SU-DHL-6 (cell line): ENCODE data around the gene CLDN8.

Experiments
- H2AFZ ChIP-seq: fragments of 200-600 bp; sonication (generic); 2 replicates; pipeline ENCODE4 v1.6.1; 2014; ENCODE audit warnings: low read depth, mild to moderate bottlenecking, moderate library complexity, mixed read lengths, antibody characterized with exemption, low read length; ENCODE audit not compliant: severe bottlenecking
- H3F3A ChIP-seq: fragments of 200-600 bp; shearing (Covaris generic); 2 replicates; pipeline ENCODE4 v1.6.0; 2016; ENCODE audit warnings: antibody characterized with exemption, mild to moderate bottlenecking; ENCODE audit not compliant: insufficient read depth
- H3K27ac ChIP-seq: fragments of 200-600 bp; sonication (generic); 2 replicates; pipeline ENCODE4 v1.5.1; 2016; ENCODE audit warnings: low read depth, mild to moderate bottlenecking, low read length, moderate library complexity, mixed read lengths
- H3K27me3 ChIP-seq: fragments of 200-600 bp; sonication (generic), shearing (Covaris generic); 2 replicates; pipeline ENCODE4 v1.6.0; 2014; ENCODE audit warnings: mild to moderate bottlenecking, low read length
- H3K36me3 ChIP-seq: fragments of 200-600 bp; sonication (generic); 2 replicates; pipeline ENCODE4 v1.6.1; 2014; ENCODE audit warnings: mild to moderate bottlenecking, low read length, mixed read lengths
- H3K4me2 ChIP-seq: fragments of 300-600, 200-600 bp; shearing (Covaris generic), sonication (generic); 2 replicates; pipeline ENCODE4 v1.6.0; 2014; ENCODE audit warnings: low read length, low read depth, mild to moderate bottlenecking; ENCODE audit not compliant: poor library complexity, severe bottlenecking
- H3K4me3 ChIP-seq: fragments of 200-600 bp; sonication (generic); 2 replicates; pipeline ENCODE4 v1.5.1; 2014; ENCODE audit warnings: antibody characterized with exemption, low read length, mild to moderate bottlenecking, mixed read lengths; ENCODE audit not compliant: insufficient read depth, poor library complexity, severe bottlenecking
- H3K79me2 ChIP-seq: fragments of 200-600 bp; sonication (generic); 2 replicates; pipeline ENCODE4 v1.6.1; 2014; ENCODE audit warnings: mild to moderate bottlenecking, low read length, moderate library complexity; ENCODE audit not compliant: insufficient read depth
- H3K9ac ChIP-seq: fragments of 200-600 bp; sonication (generic); 2 replicates; pipeline ENCODE4 v1.7.0; 2014; ENCODE audit warnings: mild to moderate bottlenecking, low read length
- H3K9me2 ChIP-seq: fragments of 200-600 bp; sonication (generic); replicated peaks from 2 replicates; pipeline ENCODE4 v1.6.1; 2014; ENCODE audit warnings: low read length; ENCODE audit not compliant: insufficient read depth
- H3K9me3 ChIP-seq: fragments of 200-600 bp; sonication (generic); 2 replicates; pipeline ENCODE4 v1.6.1; 2014; ENCODE audit warnings: low read length, mixed read lengths; ENCODE audit not compliant: insufficient read depth
- H4K20me1 ChIP-seq: fragments of 200-600 bp; sonication (generic); 2 replicates; pipeline ENCODE4 v1.6.1; 2014; ENCODE audit warnings: low read depth, mild to moderate bottlenecking, antibody characterized with exemption, low read length, moderate library complexity, mixed read lengths
- CTCF ChIP-seq: fragments of 200-600 bp; sonication (generic); IDR thresholded peaks from one replicate; pipeline ENCODE4 v1.5.1; 2017; ENCODE audit warnings: antibody characterized with exemption, mild to moderate bottlenecking, low read length, moderate library complexity; ENCODE audit not compliant: insufficient read depth, poor library complexity, severe bottlenecking
- EZH2phosphoT487 ChIP-seq: fragments of 200-600 bp; sonication (generic), shearing (Covaris generic); conservative IDR thresholded peaks from 2 replicates; pipeline ENCODE4 v1.6.1; 2018; ENCODE audit warnings: mild to moderate bottlenecking, antibody characterized with exemption, low read length, moderate library complexity, mixed read lengths

The CLDN8 gene

GRCh38 chr21:30255679-30256078 lies 39.8 kb upstream of the CLDN8 start:
- no peaks in the 10 kb centered on the region for H3K9me2 ChIP-seq
- H3K4me3 ChIP-seq, result no peak overlapping the region
- H3F3A ChIP-seq, result no peaks in the 10 kb centered on the region
- H3K36me3 ChIP-seq, result no peaks in the 10 kb centered on the region
- TF ChIP-seq CTCF (no peak), EZH2phosphoT487 (no peak)
- no peak overlapping the region for H3K4me2 ChIP-seq
- H3K9ac ChIP-seq, result no peak overlapping the region
- H3K9me3 ChIP-seq, result no peaks in the 10 kb centered on the region
- no peaks in the 10 kb centered on the region for H4K20me1 ChIP-seq
- no peaks in the 10 kb centered on the region for H3K27me3 ChIP-seq
- no peak overlapping the region for H3K27ac ChIP-seq
- H2AFZ ChIP-seq, result no peak overlapping the region
- H3K79me2 ChIP-seq, result no peaks in the 10 kb centered on the region

- H3K9ac ChIP-seq, result no peak overlapping the region
- H2AFZ ChIP-seq, result no peak overlapping the region
- H3K27ac ChIP-seq, result no peak overlapping the region
- H3K9me3 ChIP-seq, result no peaks in the 10 kb centered on the region
- H3K36me3 ChIP-seq, result no peaks in the 10 kb centered on the region
- H3K9me2 ChIP-seq, result no peaks in the 10 kb centered on the region
- TF ChIP-seq CTCF (no peak), EZH2phosphoT487 (no peak)
- H3F3A ChIP-seq, result no peaks in the 10 kb centered on the region
- H3K27me3 ChIP-seq, result no peaks in the 10 kb centered on the region
- H3K79me2 ChIP-seq, result no peaks in the 10 kb centered on the region
- H4K20me1 ChIP-seq, result no peaks in the 10 kb centered on the region
- H3K4me3 ChIP-seq, result no peak overlapping the region
- no peak overlapping the region for H3K4me2 ChIP-seq
Observed at GRCh38 chr21:30251781-30252180, 35.9 kb upstream of the CLDN8 start.

GRCh38 chr21:30249936-30250335 lies 34.0 kb upstream of the CLDN8 start:
- Histone ChIP-seq H3K4me2 (no peak overlapping the region), H3K4me3 (no peak overlapping the region), H3K36me3 (no peaks in the 10 kb centered on the region), H3K27me3 (no peaks in the 10 kb centered on the region), H3K9me2 (no peaks in the 10 kb centered on the region), H4K20me1 (no peaks in the 10 kb centered on the region), H3K9me3 (no peaks in the 10 kb centered on the region), H3F3A (no peaks in the 10 kb centered on the region), H3K9ac (no peak overlapping the region), H2AFZ (no peak overlapping the region), H3K79me2 (no peaks in the 10 kb centered on the region), H3K27ac (no peak overlapping the region)
- TF ChIP-seq CTCF, result no peak
- no peak for TF ChIP-seq EZH2phosphoT487

- no peaks in the 10 kb centered on the region for H3K36me3 ChIP-seq
- H3K9ac ChIP-seq, result no peak overlapping the region
- no peaks in the 10 kb centered on the region for H3F3A ChIP-seq
- H3K27ac ChIP-seq, result no peak overlapping the region
- H3K9me2 ChIP-seq, result no peaks in the 10 kb centered on the region
- TF ChIP-seq CTCF (no peak), EZH2phosphoT487 (no peak)
- no peaks in the 10 kb centered on the region for H3K79me2 ChIP-seq
- H3K4me2 ChIP-seq, result no peak overlapping the region
- H3K4me3 ChIP-seq, result no peak overlapping the region
- no peaks in the 10 kb centered on the region for H4K20me1 ChIP-seq
- H2AFZ ChIP-seq, result no peak overlapping the region
- no peaks in the 10 kb centered on the region for H3K9me3 ChIP-seq
- H3K27me3 ChIP-seq, result no peaks in the 10 kb centered on the region
Observed at GRCh38 chr21:30248844-30249243, 32.9 kb upstream of the CLDN8 start.
